Thoracic aorta (tissue), 2 donors: Measurements from ENCODE around the gene UBE3B. TPM values are rescaled to one million over a fixed set of nuclear protein-coding genes. Genes with fewer than 3 reads are reported as not detected.

Experiments
- ATAC-seq: fragments of 150-250 bp; one replicate; pipeline ENCODE4 v1.8.0; 2017; ENCODE audit warnings: low read depth; ENCODE audit not compliant: insufficient number of reproducible peaks, low FRiP score
- DNase-seq: peaks from one replicate; pipeline ENCODE4 v3.0.0-alpha.2; 2020; ENCODE audit warnings: low spot score
- H3K27ac ChIP-seq, 2 donors: fragments of 200-600 bp; sonication (generic); 1 replicate in 1 of 2; 2 replicates in 1 of 2; pipeline ENCODE4 v1.5.1; 2016; ENCODE audit warnings: mild to moderate bottlenecking in 2 of 2, moderate library complexity in 2 of 2
- H3K27me3 ChIP-seq: fragments of 200-600 bp; sonication (generic); replicated peaks from 2 replicates; pipeline ENCODE4 v1.6.0; 2016; ENCODE audit warnings: mild to moderate bottlenecking; ENCODE audit not compliant: insufficient read depth
- H3K36me3 ChIP-seq: fragments of 200-600 bp; sonication (generic); one replicate; pipeline ENCODE4 v1.5.1; 2016
- H3K4me1 ChIP-seq, 2 donors: fragments of 200-600 bp; sonication (generic); 1 replicate in 1 of 2; 2 replicates in 1 of 2; pipeline versions ENCODE4 v1.5.1 to v1.6.0; 2016; ENCODE audit warnings: low read depth in 2 of 2, mild to moderate bottlenecking in 1 of 2; ENCODE audit not compliant: control insufficient read depth in 1 of 2
- H3K4me3 ChIP-seq: fragments of 200-600 bp; sonication (generic); 2 replicates; pipeline ENCODE4 v1.5.1; 2016; ENCODE audit warnings: mild to moderate bottlenecking
- H3K9me3 ChIP-seq: fragments of 200-600 bp; sonication (generic); 2 replicates; pipeline ENCODE4 v1.5.1; 2016
- CTCF ChIP-seq: fragments of 200-600 bp; sonication (generic); IDR thresholded peaks from one replicate; pipeline ENCODE4 v1.5.1; 2019; ENCODE audit warnings: antibody characterized with exemption
- total RNA-seq, 2 donors: library from RNA; depleted of rRNA; stranded (reverse); fragments of >200 nt; gene quantifications; one replicate each; pipeline versions ENCODE4 v1.1.0 to v1.2.3, GENCODE V29; 2016

Gene UBE3B
- total RNA-seq, 2 donors from 2014 or later: 41.4 to 75.3 TPM

- ATAC-seq (no peak), DNase-seq (no peak)
- no peaks in the 10 kb centered on the region for H3K4me1 ChIP-seq
- peaks cover 63% of the 10 kb centered on the region for H3K36me3 ChIP-seq
- TF ChIP-seq CTCF: no peak
- H3K27ac ChIP-seq: no peak overlapping the region
- no peaks in the 10 kb centered on the region for H3K9me3 ChIP-seq
- H3K27me3 ChIP-seq: no peaks in the 10 kb centered on the region
- H3K4me3 ChIP-seq: no peak overlapping the region
Measured at GRCh38 chr12:109521831-109522230, 44.4 kb downstream of the UBE3B start.

GRCh38 chr12:109523071-109523470, 45.6 kb downstream of the UBE3B start:
- Histone ChIP-seq H3K9me3 (no peaks in the 10 kb centered on the region), H3K27ac (no peak overlapping the region), H3K4me3 (no peak overlapping the region), H3K4me1 (no peaks in the 10 kb centered on the region), H3K36me3 (peaks cover 60% of the 10 kb centered on the region), H3K27me3 (no peaks in the 10 kb centered on the region)
- ATAC-seq: no peak
- TF ChIP-seq CTCF: no peak
- DNase-seq: no peak

- Histone ChIP-seq H3K9me3 (no peaks in the 10 kb centered on the region), H3K4me3 (no peak overlapping the region), H3K4me1 (no peaks in the 10 kb centered on the region), H3K27ac (no peak overlapping the region), H3K36me3 (peaks cover 57% of the 10 kb centered on the region), H3K27me3 (no peaks in the 10 kb centered on the region)
- DNase-seq (no peak), ATAC-seq (no peak)
- TF ChIP-seq CTCF: no peak
Measured at GRCh38 chr12:109523504-109523903, 46.1 kb downstream of the UBE3B start.

- Histone ChIP-seq H3K4me1 (no peaks in the 10 kb centered on the region), H3K36me3 (peaks cover 54% of the 10 kb centered on the region), H3K4me3 (no peak overlapping the region), H3K27ac (no peak overlapping the region), H3K27me3 (no peaks in the 10 kb centered on the region), H3K9me3 (no peaks in the 10 kb centered on the region)
- no peak for DNase-seq
- no peak for TF ChIP-seq CTCF
- no peak for ATAC-seq
Measured at GRCh38 chr12:109524466-109525278, 47.2 kb downstream of the UBE3B start.

GRCh38 chr12:109525279-109525585, 47.8 kb downstream of the UBE3B start:
- H3K27me3 ChIP-seq: no peaks in the 10 kb centered on the region
- ATAC-seq: no peak
- no peaks in the 10 kb centered on the region for H3K4me1 ChIP-seq
- peaks cover 60% of the 10 kb centered on the region for H3K36me3 ChIP-seq
- no peak for DNase-seq
- TF ChIP-seq CTCF: no peak
- H3K27ac ChIP-seq: no peak overlapping the region
- no peaks in the 10 kb centered on the region for H3K9me3 ChIP-seq
- H3K4me3 ChIP-seq: no peak overlapping the region
